HEK293 (cell line): ENCODE measurements around the gene FAM209A.

Experiments used
- CTCF ChIA-PET: fragments of 350-600 bp; formaldehyde crosslinking; extraction: SDS; loops from one replicate; lab custom pipeline; 2021; ENCODE audit warnings: antibody characterized with exemption; lab: Yijun Ruan, JAX
- POLR2A ChIA-PET: fragments of 300-600 bp; formaldehyde crosslinking; extraction: SDS; loops from one replicate; lab custom pipeline; 2020; ENCODE audit warnings: antibody characterized with exemption, inconsistent platforms; lab: Yijun Ruan, JAX
- H3K27ac ChIP-seq: fragments of 200-500 bp; sonication (Bioruptor generic); 2 replicates; pipeline ENCODE4 v1.5.1; 2014; ENCODE audit warnings: low read depth, low read length, control low read depth, inconsistent platforms; ENCODE audit errors: extremely low read depth
- H3K36me3 ChIP-seq, 2 experiments: fragments of 200-500 bp in 1 of 2; sonication (Bioruptor generic) in 1 of 2; 1 replicate in 1 of 2; 2 replicates in 1 of 2; pipeline ENCODE4 v1.5.1; 2014 to 2017; ENCODE audit warnings: inconsistent platforms in 2 of 2, low read length in 2 of 2; ENCODE audit not compliant: control insufficient read depth in 2 of 2, insufficient read depth in 1 of 2
- H3K4me1 ChIP-seq: fragments of 200-500 bp; sonication (Bioruptor generic); 2 replicates; pipeline ENCODE4 v1.5.1; 2014; ENCODE audit warnings: mild to moderate bottlenecking, low read length, inconsistent platforms; ENCODE audit not compliant: control insufficient read depth, insufficient read depth
- H3K4me3 ChIP-seq: 2 replicates; pipeline ENCODE4 v1.5.1; 2011; ENCODE audit warnings: low read depth, mild to moderate bottlenecking, control low read depth, low read length, moderate library complexity
- H3K9me3 ChIP-seq: fragments of 200-500 bp; sonication (Bioruptor generic); 2 replicates; pipeline ENCODE4 v1.5.1; 2014; ENCODE audit warnings: low read depth, low read length, inconsistent platforms; ENCODE audit not compliant: control insufficient read depth, insufficient read depth
- FEZF1 ChIP-seq: fragments of 450-650 bp; formaldehyde crosslinking; IDR thresholded peaks from 2 replicates; pipeline ENCODE4 v1.5.1; 2016; ENCODE audit warnings: missing biosample characterization, missing genetic modification characterization
- GLIS2 ChIP-seq: fragments of 450-650 bp; formaldehyde crosslinking; IDR thresholded peaks from 2 replicates; pipeline ENCODE4 v1.5.1; 2016; ENCODE audit warnings: missing biosample characterization, missing genetic modification characterization
- WT1 ChIP-seq: fragments of 450-650 bp; formaldehyde crosslinking; IDR thresholded peaks from 2 replicates; pipeline ENCODE4 v1.5.1; 2016; ENCODE audit warnings: missing biosample characterization, missing genetic modification characterization
- ZBTB21 ChIP-seq: fragments of 450-650 bp; formaldehyde crosslinking; IDR thresholded peaks from 2 replicates; pipeline ENCODE4 v1.5.1; 2017; ENCODE audit warnings: missing biosample characterization, missing genetic modification characterization
- ZBTB8A ChIP-seq: fragments of 450-650 bp; formaldehyde crosslinking; IDR thresholded peaks from 2 replicates; pipeline ENCODE4 v1.5.1; 2016; ENCODE audit warnings: missing biosample characterization, missing genetic modification characterization
- ZIC2 ChIP-seq: fragments of 450-650 bp; formaldehyde crosslinking; IDR thresholded peaks from 2 replicates; pipeline ENCODE4 v1.5.1; 2016; ENCODE audit warnings: missing biosample characterization, missing genetic modification characterization
- ZNF221 ChIP-seq: fragments of 450-650 bp; formaldehyde crosslinking; IDR thresholded peaks from 2 replicates; pipeline ENCODE4 v1.5.1; 2017; ENCODE audit warnings: missing biosample characterization, missing genetic modification characterization, borderline replicate concordance
- ZNF292 ChIP-seq: fragments of 450-650 bp; formaldehyde crosslinking; IDR thresholded peaks from 2 replicates; pipeline ENCODE4 v1.5.1; 2016; ENCODE audit warnings: low read depth, missing biosample characterization, missing genetic modification characterization, borderline replicate concordance
- ZNF48 ChIP-seq: fragments of 450-650 bp; formaldehyde crosslinking; IDR thresholded peaks from 2 replicates; pipeline ENCODE4 v1.5.1; 2016; ENCODE audit warnings: missing biosample characterization, missing genetic modification characterization
- ZNF561 ChIP-seq: fragments of 450-650 bp; IDR thresholded peaks from 2 replicates; pipeline ENCODE4 v1.5.1; 2018; ENCODE audit warnings: missing biosample characterization, missing genetic modification characterization, borderline replicate concordance
- ZNF624 ChIP-seq: fragments of 450-650 bp; formaldehyde crosslinking; IDR thresholded peaks from 2 replicates; pipeline ENCODE4 v1.5.1; 2017; ENCODE audit warnings: missing biosample characterization, missing genetic modification characterization
- TF ChIP-seq, protein P1 (sequence below): fragments of 450-650 bp; formaldehyde crosslinking; IDR thresholded peaks from 2 replicates; pipeline ENCODE4 v1.5.1; 2016; ENCODE audit warnings: missing biosample characterization, missing genetic modification characterization
- TF ChIP-seq, protein P2 (sequence below): fragments of 450-650 bp; formaldehyde crosslinking; IDR thresholded peaks from 2 replicates; pipeline ENCODE4 v1.5.1; 2017; ENCODE audit warnings: missing biosample characterization, missing genetic modification characterization
- TF ChIP-seq, protein P3 (sequence below): fragments of 450-650 bp; formaldehyde crosslinking; optimal IDR thresholded peaks from 2 replicates; pipeline ENCODE3; 2016; ENCODE audit warnings: missing biosample characterization, mild to moderate bottlenecking, missing genetic modification characterization
- TF ChIP-seq, protein P4 (sequence below): fragments of 450-650 bp; formaldehyde crosslinking; IDR thresholded peaks from 2 replicates; pipeline ENCODE4 v1.5.1; 2016; ENCODE audit warnings: missing biosample characterization, missing genetic modification characterization
- TF ChIP-seq, protein P5 (sequence below): fragments of 450-650 bp; formaldehyde crosslinking; conservative IDR thresholded peaks from 2 replicates; pipeline ENCODE4 v1.5.1; 2016; ENCODE audit warnings: low read depth, missing biosample characterization, missing genetic modification characterization

FAM209A gene

DNA sequence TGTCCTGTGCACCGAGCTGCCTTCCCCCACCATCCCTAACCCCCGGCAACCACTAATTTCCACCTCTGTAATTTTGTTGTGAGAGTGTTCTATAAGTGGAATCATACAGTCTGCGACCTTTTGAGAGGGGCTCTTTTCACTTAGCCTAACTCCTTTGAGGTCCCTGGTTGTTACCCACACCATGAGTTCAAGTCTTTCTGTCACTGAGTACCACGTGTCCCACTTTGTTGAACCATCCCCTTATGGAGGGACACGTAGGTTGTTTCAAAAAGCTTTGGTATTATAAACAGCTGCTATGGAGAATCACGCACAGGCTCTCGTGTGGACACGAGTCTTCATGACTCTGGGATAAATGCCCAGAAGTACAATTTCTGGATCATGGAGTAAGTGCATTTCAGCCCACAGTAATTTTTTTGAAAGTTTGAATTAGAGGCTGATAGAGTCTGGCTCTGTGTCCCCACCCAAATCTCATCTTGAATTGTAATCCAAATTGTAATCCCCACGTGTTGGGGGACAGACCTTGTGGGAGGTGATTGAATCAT is 18.0 kb downstream of the FAM209A start:
- TF ChIP-seq GLIS2 (tag by site-specific recombination) (no peak), ZNF561 (tag by site-specific recombination) (no peak), ZIC2 (tag by site-specific recombination) (no peak), ZBTB21 (no peak), ZNF292 (tag by site-specific recombination) (no peak), ZNF221 (no peak), ZNF48 (tag by site-specific recombination) (no peak), ZNF624 (no peak), FEZF1 (no peak), WT1 (tag by site-specific recombination) (no peak), ZBTB8A (tag by site-specific recombination) (no peak)
- TF ChIP-seq, protein P1, sequence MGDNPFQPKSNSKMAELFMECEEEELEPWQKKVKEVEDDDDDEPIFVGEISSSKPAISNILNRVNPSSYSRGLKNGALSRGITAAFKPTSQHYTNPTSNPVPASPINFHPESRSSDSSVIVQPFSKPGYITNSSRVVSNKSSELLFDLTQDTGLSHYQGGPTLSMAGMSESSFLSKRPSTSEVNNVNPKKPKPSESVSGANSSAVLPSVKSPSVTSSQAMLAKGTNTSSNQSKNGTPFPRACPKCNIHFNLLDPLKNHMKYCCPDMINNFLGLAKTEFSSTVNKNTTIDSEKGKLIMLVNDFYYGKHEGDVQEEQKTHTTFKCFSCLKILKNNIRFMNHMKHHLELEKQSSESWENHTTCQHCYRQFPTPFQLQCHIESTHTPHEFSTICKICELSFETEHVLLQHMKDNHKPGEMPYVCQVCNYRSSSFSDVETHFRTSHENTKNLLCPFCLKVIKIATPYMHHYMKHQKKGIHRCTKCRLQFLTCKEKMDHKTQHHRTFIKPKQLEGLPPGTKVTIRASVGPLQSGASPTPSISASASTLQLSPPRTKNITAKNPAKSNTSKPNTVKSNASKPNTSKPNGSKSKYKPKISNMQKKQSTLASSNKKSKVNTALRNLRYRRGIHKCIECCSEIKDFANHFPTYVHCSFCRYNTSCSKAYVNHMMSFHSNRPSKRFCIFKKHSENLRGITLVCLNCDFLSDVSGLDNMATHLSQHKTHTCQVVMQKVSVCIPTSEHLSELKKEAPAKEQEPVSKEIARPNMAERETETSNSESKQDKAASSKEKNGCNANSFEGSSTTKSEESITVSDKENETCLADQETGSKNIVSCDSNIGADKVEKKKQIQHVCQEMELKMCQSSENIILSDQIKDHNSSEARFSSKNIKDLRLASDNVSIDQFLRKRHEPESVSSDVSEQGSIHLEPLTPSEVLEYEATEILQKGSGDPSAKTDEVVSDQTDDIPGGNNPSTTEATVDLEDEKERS (tag by site-specific recombination) = no peak
- TF ChIP-seq, protein P2, sequence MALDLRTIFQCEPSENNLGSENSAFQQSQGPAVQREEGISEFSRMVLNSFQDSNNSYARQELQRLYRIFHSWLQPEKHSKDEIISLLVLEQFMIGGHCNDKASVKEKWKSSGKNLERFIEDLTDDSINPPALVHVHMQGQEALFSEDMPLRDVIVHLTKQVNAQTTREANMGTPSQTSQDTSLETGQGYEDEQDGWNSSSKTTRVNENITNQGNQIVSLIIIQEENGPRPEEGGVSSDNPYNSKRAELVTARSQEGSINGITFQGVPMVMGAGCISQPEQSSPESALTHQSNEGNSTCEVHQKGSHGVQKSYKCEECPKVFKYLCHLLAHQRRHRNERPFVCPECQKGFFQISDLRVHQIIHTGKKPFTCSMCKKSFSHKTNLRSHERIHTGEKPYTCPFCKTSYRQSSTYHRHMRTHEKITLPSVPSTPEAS (tag by site-specific recombination) = no peak
- TF ChIP-seq, protein P3, sequence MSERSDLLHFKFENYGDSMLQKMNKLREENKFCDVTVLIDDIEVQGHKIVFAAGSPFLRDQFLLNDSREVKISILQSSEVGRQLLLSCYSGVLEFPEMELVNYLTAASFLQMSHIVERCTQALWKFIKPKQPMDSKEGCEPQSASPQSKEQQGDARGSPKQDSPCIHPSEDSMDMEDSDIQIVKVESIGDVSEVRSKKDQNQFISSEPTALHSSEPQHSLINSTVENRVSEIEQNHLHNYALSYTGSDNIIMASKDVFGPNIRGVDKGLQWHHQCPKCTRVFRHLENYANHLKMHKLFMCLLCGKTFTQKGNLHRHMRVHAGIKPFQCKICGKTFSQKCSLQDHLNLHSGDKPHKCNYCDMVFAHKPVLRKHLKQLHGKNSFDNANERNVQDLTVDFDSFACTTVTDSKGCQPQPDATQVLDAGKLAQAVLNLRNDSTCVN (tag by site-specific recombination) = no peak
- TF ChIP-seq, protein P4, sequence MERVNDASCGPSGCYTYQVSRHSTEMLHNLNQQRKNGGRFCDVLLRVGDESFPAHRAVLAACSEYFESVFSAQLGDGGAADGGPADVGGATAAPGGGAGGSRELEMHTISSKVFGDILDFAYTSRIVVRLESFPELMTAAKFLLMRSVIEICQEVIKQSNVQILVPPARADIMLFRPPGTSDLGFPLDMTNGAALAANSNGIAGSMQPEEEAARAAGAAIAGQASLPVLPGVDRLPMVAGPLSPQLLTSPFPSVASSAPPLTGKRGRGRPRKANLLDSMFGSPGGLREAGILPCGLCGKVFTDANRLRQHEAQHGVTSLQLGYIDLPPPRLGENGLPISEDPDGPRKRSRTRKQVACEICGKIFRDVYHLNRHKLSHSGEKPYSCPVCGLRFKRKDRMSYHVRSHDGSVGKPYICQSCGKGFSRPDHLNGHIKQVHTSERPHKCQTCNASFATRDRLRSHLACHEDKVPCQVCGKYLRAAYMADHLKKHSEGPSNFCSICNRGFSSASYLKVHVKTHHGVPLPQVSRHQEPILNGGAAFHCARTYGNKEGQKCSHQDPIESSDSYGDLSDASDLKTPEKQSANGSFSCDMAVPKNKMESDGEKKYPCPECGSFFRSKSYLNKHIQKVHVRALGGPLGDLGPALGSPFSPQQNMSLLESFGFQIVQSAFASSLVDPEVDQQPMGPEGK (tag by site-specific recombination) = no peak
- TF ChIP-seq, protein P5, sequence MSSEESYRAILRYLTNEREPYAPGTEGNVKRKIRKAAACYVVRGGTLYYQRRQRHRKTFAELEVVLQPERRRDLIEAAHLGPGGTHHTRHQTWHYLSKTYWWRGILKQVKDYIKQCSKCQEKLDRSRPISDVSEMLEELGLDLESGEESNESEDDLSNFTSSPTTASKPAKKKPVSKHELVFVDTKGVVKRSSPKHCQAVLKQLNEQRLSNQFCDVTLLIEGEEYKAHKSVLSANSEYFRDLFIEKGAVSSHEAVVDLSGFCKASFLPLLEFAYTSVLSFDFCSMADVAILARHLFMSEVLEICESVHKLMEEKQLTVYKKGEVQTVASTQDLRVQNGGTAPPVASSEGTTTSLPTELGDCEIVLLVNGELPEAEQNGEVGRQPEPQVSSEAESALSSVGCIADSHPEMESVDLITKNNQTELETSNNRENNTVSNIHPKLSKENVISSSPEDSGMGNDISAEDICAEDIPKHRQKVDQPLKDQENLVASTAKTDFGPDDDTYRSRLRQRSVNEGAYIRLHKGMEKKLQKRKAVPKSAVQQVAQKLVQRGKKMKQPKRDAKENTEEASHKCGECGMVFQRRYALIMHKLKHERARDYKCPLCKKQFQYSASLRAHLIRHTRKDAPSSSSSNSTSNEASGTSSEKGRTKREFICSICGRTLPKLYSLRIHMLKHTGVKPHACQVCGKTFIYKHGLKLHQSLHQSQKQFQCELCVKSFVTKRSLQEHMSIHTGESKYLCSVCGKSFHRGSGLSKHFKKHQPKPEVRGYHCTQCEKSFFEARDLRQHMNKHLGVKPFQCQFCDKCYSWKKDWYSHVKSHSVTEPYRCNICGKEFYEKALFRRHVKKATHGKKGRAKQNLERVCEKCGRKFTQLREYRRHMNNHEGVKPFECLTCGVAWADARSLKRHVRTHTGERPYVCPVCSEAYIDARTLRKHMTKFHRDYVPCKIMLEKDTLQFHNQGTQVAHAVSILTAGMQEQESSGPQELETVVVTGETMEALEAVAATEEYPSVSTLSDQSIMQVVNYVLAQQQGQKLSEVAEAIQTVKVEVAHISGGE (tag by site-specific recombination) = no peak
- TF ChIP-seq, all 188 proteins: peak for 0
- Histone ChIP-seq H3K9me3 (no peaks in the 10 kb centered on the region), H3K4me1 (no peaks in the 10 kb centered on the region), H3K4me3 (no peak overlapping the region), H3K27ac (no peak overlapping the region), H3K36me3 (no peaks in the 10 kb centered on the region)
- CTCF ChIA-PET = no interaction called here
- POLR2A ChIA-PET = no interaction called here
